ENCODE data around the gene MOGAT1. TPM values are rescaled to one million over a fixed set of nuclear protein-coding genes. Genes with fewer than 3 reads are reported as not detected.
"Not testable (repeated sequence)": the region's sequence is repeated elsewhere in the genome, so short reads cannot be mapped to it uniquely, and the experiment has no call there.

MOGAT1 gene
- total RNA-seq, 1 experiment from 2014 or later, result not detected

GRCh38 chr2:222739939-222740338 lies 68.5 kb downstream of the MOGAT1 start:
- DNase-seq (ENCODE audit: low read depth), result no peak

- DNase-seq (ENCODE audit: low read depth), result no peak
These were observed 71.9 kb downstream of the MOGAT1 start for GRCh38 chr2:222743251-222743812.

GRCh38 chr2:222745836-222746559 lies 74.5 kb downstream of the MOGAT1 start:
- no peak for DNase-seq (ENCODE audit: low read depth)

- no peak for DNase-seq (ENCODE audit: low read depth)
These were observed 76.2 kb downstream of the MOGAT1 start for GRCh38 chr2:222747526-222748160.

- no peak for DNase-seq (ENCODE audit: low read depth)
These were observed 79.1 kb downstream of the MOGAT1 start for GRCh38 chr2:222750533-222750932.

- DNase-seq (ENCODE audit: low read depth), result no peak
These were observed 79.8 kb downstream of the MOGAT1 start for GRCh38 chr2:222751238-222751637.

- DNase-seq (ENCODE audit: low read depth), result no peak
These were observed 80.6 kb downstream of the MOGAT1 start for GRCh38 chr2:222751821-222752719.

- no peak for DNase-seq (ENCODE audit: low read depth)
These were observed 81.3 kb downstream of the MOGAT1 start for GRCh38 chr2:222752746-222753145.

GRCh38 chr2:222753251-222753824 lies 81.9 kb downstream of the MOGAT1 start:
- DNase-seq (ENCODE audit: low read depth), result peak; percentile 41

- no peak for DNase-seq (ENCODE audit: low read depth)
These were observed 83.0 kb downstream of the MOGAT1 start for GRCh38 chr2:222754324-222754930.

GRCh38 chr2:222755593-222755992 lies 84.1 kb downstream of the MOGAT1 start:
- DNase-seq (ENCODE audit: low read depth), result not testable (repeated sequence)

- DNase-seq (ENCODE audit: low read depth), result no peak
These were observed 84.9 kb downstream of the MOGAT1 start for GRCh38 chr2:222756362-222756831.

- DNase-seq (ENCODE audit: low read depth), result peak; percentile 81
These were observed 85.6 kb downstream of the MOGAT1 start for GRCh38 chr2:222756951-222757650.

Other genes with a start within 250 kb of the MOGAT1 start
- gene SGPP2, start 247.1 kb upstream of the MOGAT1 start, total RNA-seq (2014; rRNA removed; shearing (Covaris generic)), result 0.05 TPM in 1 of 2 replicates, not detected in the other
- 27.4 and 32.3 TPM in 2 replicates for gene FARSB, start 15.6 kb upstream of the MOGAT1 start, total RNA-seq (2014; rRNA removed; shearing (Covaris generic))
- gene ACSL3, start 189.4 kb downstream of the MOGAT1 start, total RNA-seq (2014; rRNA removed; shearing (Covaris generic)), result 83.1 and 90.6 TPM in 2 replicates

All from M059J (cell line).